Thoracic aorta (tissue), 2 donors: ENCODE data around the gene WNT3. TPM values are rescaled to one million over a fixed set of nuclear protein-coding genes. Genes with fewer than 3 reads are reported as not detected.

ENCODE experiments used
- ATAC-seq: fragments of 150-250 bp; one replicate; pipeline ENCODE4 v1.8.0; 2017; ENCODE audit warnings: low read depth; ENCODE audit not compliant: insufficient number of reproducible peaks, low FRiP score
- DNase-seq: peaks from one replicate; pipeline ENCODE4 v3.0.0-alpha.2; 2020; ENCODE audit warnings: low spot score
- H3K27ac ChIP-seq, 2 donors: fragments of 200-600 bp; sonication (generic); 1 replicate in 1 of 2; 2 replicates in 1 of 2; pipeline ENCODE4 v1.5.1; 2016; ENCODE audit warnings: mild to moderate bottlenecking in 2 of 2, moderate library complexity in 2 of 2
- H3K27me3 ChIP-seq: fragments of 200-600 bp; sonication (generic); replicated peaks from 2 replicates; pipeline ENCODE4 v1.6.0; 2016; ENCODE audit warnings: mild to moderate bottlenecking; ENCODE audit not compliant: insufficient read depth
- H3K36me3 ChIP-seq: fragments of 200-600 bp; sonication (generic); one replicate; pipeline ENCODE4 v1.5.1; 2016
- H3K4me1 ChIP-seq, 2 donors: fragments of 200-600 bp; sonication (generic); 1 replicate in 1 of 2; 2 replicates in 1 of 2; pipeline versions ENCODE4 v1.5.1 to v1.6.0; 2016; ENCODE audit warnings: low read depth in 2 of 2, mild to moderate bottlenecking in 1 of 2; ENCODE audit not compliant: control insufficient read depth in 1 of 2
- H3K4me3 ChIP-seq: fragments of 200-600 bp; sonication (generic); 2 replicates; pipeline ENCODE4 v1.5.1; 2016; ENCODE audit warnings: mild to moderate bottlenecking
- H3K9me3 ChIP-seq: fragments of 200-600 bp; sonication (generic); 2 replicates; pipeline ENCODE4 v1.5.1; 2016
- CTCF ChIP-seq: fragments of 200-600 bp; sonication (generic); IDR thresholded peaks from one replicate; pipeline ENCODE4 v1.5.1; 2019; ENCODE audit warnings: antibody characterized with exemption
- total RNA-seq, 2 donors: library from RNA; depleted of rRNA; stranded (reverse); fragments of >200 nt; gene quantifications; one replicate each; pipeline versions ENCODE4 v1.1.0 to v1.2.3, GENCODE V29; 2016

Gene WNT3
- total RNA-seq, 2 donors from 2014 or later = 0.27 to 0.35 TPM

GRCh38 chr17:46834846-46835245 is 16.4 kb upstream of the WNT3 start:
- Histone ChIP-seq H3K4me1 (no peaks in the 10 kb centered on the region), H3K27me3 (no peaks in the 10 kb centered on the region), H3K9me3 (no peaks in the 10 kb centered on the region), H3K27ac (no peak overlapping the region), H3K36me3 (no peaks in the 10 kb centered on the region), H3K4me3 (no peak overlapping the region)
- ATAC-seq (no peak), DNase-seq (no peak)
- TF ChIP-seq CTCF = no peak

- ATAC-seq = no peak
- Histone ChIP-seq H3K27me3 (no peaks in the 10 kb centered on the region), H3K27ac (no peak overlapping the region), H3K9me3 (no peaks in the 10 kb centered on the region), H3K4me1 (no peaks in the 10 kb centered on the region), H3K4me3 (no peak overlapping the region), H3K36me3 (no peaks in the 10 kb centered on the region)
- DNase-seq = no peak
- TF ChIP-seq CTCF = no peak
These were observed 15.3 kb upstream of the WNT3 start for GRCh38 chr17:46833840-46834208.

GRCh38 chr17:46832945-46833839 is 14.7 kb upstream of the WNT3 start:
- H3K36me3 ChIP-seq = no peaks in the 10 kb centered on the region
- H3K9me3 ChIP-seq = no peaks in the 10 kb centered on the region
- no peak for TF ChIP-seq CTCF
- H3K27ac ChIP-seq = no peak overlapping the region
- no peak for ATAC-seq
- no peak for DNase-seq
- H3K27me3 ChIP-seq = no peaks in the 10 kb centered on the region
- no peaks in the 10 kb centered on the region for H3K4me1 ChIP-seq
- no peak overlapping the region for H3K4me3 ChIP-seq

GRCh38 chr17:46832331-46832821 is 13.9 kb upstream of the WNT3 start:
- DNase-seq = no peak
- no peaks in the 10 kb centered on the region for H3K27me3 ChIP-seq
- no peak for TF ChIP-seq CTCF

GRCh38 chr17:46831573-46832330 is 13.3 kb upstream of the WNT3 start:
- no peak for ATAC-seq
- Histone ChIP-seq H3K36me3 (no peaks in the 10 kb centered on the region), H3K4me3 (no peak overlapping the region), H3K27me3 (no peaks in the 10 kb centered on the region), H3K9me3 (no peaks in the 10 kb centered on the region), H3K4me1 (no peaks in the 10 kb centered on the region), H3K27ac (no peak overlapping the region)
- DNase-seq = no peak
- TF ChIP-seq CTCF = no peak

More at GRCh38 chr17:46832331-46832821, 13.9 kb upstream of the WNT3 start:
- Histone ChIP-seq H3K9me3 (no peaks in the 10 kb centered on the region), H3K4me3 (no peak overlapping the region), H3K36me3 (no peaks in the 10 kb centered on the region), H3K4me1 (no peaks in the 10 kb centered on the region), H3K27ac (no peak overlapping the region)
- no peak for ATAC-seq
